Neural progenitor cell (in vitro differentiated cells): Measurements from ENCODE around the gene OR7G3. TPM values are rescaled to one million over a fixed set of nuclear protein-coding genes. Genes with fewer than 3 reads are reported as not detected.

Experiments used
- DNase-seq: peaks from one replicate; pipeline ENCODE4 v3.0.0-alpha.2; 2016; ENCODE audit warnings: low spot score
- H2AFZ ChIP-seq: fragments of 200-600 bp; sonication (generic); replicated peaks from 2 replicates; pipeline ENCODE4 v1.6.1; 2016; ENCODE audit warnings: antibody characterized with exemption
- H3F3A ChIP-seq: fragments of 200-600 bp; sonication (generic); 2 replicates; pipeline ENCODE4 v1.6.1; 2016; ENCODE audit warnings: antibody characterized with exemption, low read depth
- H3K27ac ChIP-seq: fragments of 200-600 bp; sonication (generic); 2 replicates; pipeline ENCODE4 v1.5.1; 2016; ENCODE audit warnings: mild to moderate bottlenecking
- H3K27me3 ChIP-seq: fragments of 200-600 bp; sonication (generic); 2 replicates; pipeline ENCODE4 v1.6.1; 2016; ENCODE audit warnings: mild to moderate bottlenecking, moderate library complexity
- H3K36me3 ChIP-seq: fragments of 200-600 bp; sonication (generic); 2 replicates; pipeline ENCODE4 v1.5.1; 2016
- H3K4me1 ChIP-seq: fragments of 200-600 bp; sonication (generic); 2 replicates; pipeline ENCODE4 v1.6.1; 2016; ENCODE audit warnings: mixed run types
- H3K4me2 ChIP-seq: fragments of 200-600 bp; sonication (generic); 2 replicates; pipeline ENCODE4 v1.6.1; 2016
- H3K4me3 ChIP-seq: fragments of 200-600 bp; sonication (generic); 2 replicates; pipeline ENCODE4 v1.5.1; 2016
- H3K79me2 ChIP-seq: fragments of 200-600 bp; sonication (generic); 2 replicates; pipeline ENCODE4 v1.6.1; 2016; ENCODE audit warnings: low read depth
- H3K9ac ChIP-seq: fragments of 200-600 bp; sonication (generic); 2 replicates; pipeline ENCODE4 v1.6.1; 2016
- H3K9me3 ChIP-seq: fragments of 200-600 bp; sonication (generic); 2 replicates; pipeline ENCODE4 v1.5.1; 2016; ENCODE audit warnings: low read depth
- H4K20me1 ChIP-seq: fragments of 200-600 bp; sonication (generic); 2 replicates; pipeline ENCODE4 v1.6.1; 2016; ENCODE audit warnings: low read depth
- H3K27ac Mint-ChIP-seq: 3 replicates; pipeline ENCODE4 v1.8.0; 2021; ENCODE audit warnings: mixed read lengths
- H3K27me3 Mint-ChIP-seq: 2 replicates; pipeline ENCODE4 v1.8.0; 2022; ENCODE audit warnings: low read depth, mild to moderate bottlenecking, inconsistent platforms, moderate library complexity, mixed read lengths; ENCODE audit not compliant: insufficient read depth
- H3K36me3 Mint-ChIP-seq: 3 replicates; pipeline ENCODE4 v1.8.0; 2021; ENCODE audit warnings: mixed read lengths
- H3K4me1 Mint-ChIP-seq: 3 replicates; pipeline ENCODE4 v1.8.0; 2021; ENCODE audit warnings: mixed read lengths
- H3K4me3 Mint-ChIP-seq: 3 replicates; pipeline ENCODE4 v1.8.0; 2021; ENCODE audit warnings: mild to moderate bottlenecking, moderate library complexity, mixed read lengths
- H3K9me3 Mint-ChIP-seq: 3 replicates; pipeline ENCODE4 v1.8.0; 2020; ENCODE audit warnings: mixed read lengths
- EZH2 ChIP-seq: fragments of 200-600 bp; sonication (generic); IDR thresholded peaks from 2 replicates; pipeline ENCODE4 v1.6.1; 2017; ENCODE audit warnings: antibody characterized with exemption, mild to moderate bottlenecking, moderate library complexity
- EZH2phosphoT487 ChIP-seq: fragments of 200-600 bp; sonication (generic); IDR thresholded peaks from 2 replicates; pipeline ENCODE4 v1.6.1; 2017; ENCODE audit warnings: antibody characterized with exemption
- total RNA-seq: library from RNA; depleted of rRNA; stranded (reverse); fragments of >200 nt; gene quantifications from 2 replicates; pipeline ENCODE4 v1.2.3, GENCODE V29; 2015; ENCODE audit warnings: low replicate concordance
- TF ChIP-seq, protein P1 (sequence below): fragments of 200-600 bp; sonication (generic); IDR thresholded peaks from 2 replicates; pipeline ENCODE4 v1.5.1; 2017; ENCODE audit warnings: antibody characterized with exemption, mild to moderate bottlenecking

OR7G3 gene
- not detected in 2 replicates for total RNA-seq

DNA sequence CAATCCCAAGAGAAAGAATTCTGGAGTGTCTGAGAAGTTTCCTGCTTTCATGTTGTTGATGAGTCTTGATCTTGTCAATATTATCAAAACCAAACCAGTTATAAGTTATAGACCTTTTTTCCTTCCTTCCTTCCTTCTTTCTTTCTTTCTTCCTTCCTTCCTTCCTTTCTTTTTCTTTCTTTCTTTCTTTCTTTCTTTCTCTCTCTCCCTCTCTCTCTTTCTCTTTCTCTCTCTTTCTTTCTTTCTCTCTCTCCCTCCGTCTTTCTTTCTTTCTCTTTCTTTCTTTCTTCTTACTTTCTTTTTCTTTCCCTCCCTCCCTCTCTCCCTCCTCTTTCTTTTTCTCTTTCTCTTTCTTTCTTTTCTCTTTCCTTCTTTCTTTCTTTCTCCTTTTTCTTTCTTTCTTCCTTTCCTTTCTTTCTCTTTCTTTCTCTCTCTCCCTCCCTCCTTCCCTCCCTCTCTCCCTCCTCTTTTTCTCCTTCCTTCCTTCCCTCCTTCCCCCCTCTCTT is at the start of gene OR7G3:
Gene OR7G3 (minus strand): TSS at position 51 of the 506 bp plus-strand sequence. CDS start 0 bp downstream, at position 51.
- peaks cover 26% of the 10 kb centered on the region for H3K9me3 Mint-ChIP-seq

DNA sequence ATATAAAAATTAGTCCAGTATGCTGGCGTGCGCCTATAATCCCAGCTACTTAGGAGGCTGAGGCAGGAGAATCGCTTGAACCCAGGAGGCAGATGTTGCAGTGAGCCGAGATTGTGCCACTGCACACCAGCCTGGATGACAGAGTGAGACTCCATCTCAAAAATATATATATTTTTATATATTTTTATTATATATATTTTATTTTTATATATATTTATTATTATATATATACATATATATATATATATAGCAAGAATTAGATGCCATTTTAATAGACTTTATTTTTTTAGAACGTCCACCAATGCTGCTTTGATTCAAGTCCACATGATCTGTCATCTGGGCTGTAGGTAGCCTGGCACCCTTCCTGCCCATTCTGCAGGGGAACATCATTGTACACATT is 48.6 kb upstream of the OR7G3 start:
- Mint-ChIP-seq H3K27ac (no peak overlapping the region), H3K9me3 (peaks cover 18% of the 10 kb centered on the region), H3K4me1 (no peaks in the 10 kb centered on the region), H3K27me3 (peaks cover 2% of the 10 kb centered on the region), H3K36me3 (peaks cover 13% of the 10 kb centered on the region), H3K4me3 (no peak overlapping the region)
- Histone ChIP-seq H3K4me1 (no peaks in the 10 kb centered on the region), H3K79me2 (no peaks in the 10 kb centered on the region), H3K4me2 (no peak overlapping the region), H3K36me3 (no peaks in the 10 kb centered on the region), H3K9me3 (no peaks in the 10 kb centered on the region), H3F3A (no peaks in the 10 kb centered on the region), H3K4me3 (no peak overlapping the region), H2AFZ (no peak overlapping the region), H4K20me1 (no peaks in the 10 kb centered on the region), H3K9ac (no peak overlapping the region), H3K27ac (no peak overlapping the region), H3K27me3 (no peaks in the 10 kb centered on the region)
- DNase-seq = no peak
- TF ChIP-seq, protein P1, sequence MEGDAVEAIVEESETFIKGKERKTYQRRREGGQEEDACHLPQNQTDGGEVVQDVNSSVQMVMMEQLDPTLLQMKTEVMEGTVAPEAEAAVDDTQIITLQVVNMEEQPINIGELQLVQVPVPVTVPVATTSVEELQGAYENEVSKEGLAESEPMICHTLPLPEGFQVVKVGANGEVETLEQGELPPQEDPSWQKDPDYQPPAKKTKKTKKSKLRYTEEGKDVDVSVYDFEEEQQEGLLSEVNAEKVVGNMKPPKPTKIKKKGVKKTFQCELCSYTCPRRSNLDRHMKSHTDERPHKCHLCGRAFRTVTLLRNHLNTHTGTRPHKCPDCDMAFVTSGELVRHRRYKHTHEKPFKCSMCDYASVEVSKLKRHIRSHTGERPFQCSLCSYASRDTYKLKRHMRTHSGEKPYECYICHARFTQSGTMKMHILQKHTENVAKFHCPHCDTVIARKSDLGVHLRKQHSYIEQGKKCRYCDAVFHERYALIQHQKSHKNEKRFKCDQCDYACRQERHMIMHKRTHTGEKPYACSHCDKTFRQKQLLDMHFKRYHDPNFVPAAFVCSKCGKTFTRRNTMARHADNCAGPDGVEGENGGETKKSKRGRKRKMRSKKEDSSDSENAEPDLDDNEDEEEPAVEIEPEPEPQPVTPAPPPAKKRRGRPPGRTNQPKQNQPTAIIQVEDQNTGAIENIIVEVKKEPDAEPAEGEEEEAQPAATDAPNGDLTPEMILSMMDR = no peak
- no peak for TF ChIP-seq EZH2phosphoT487
- TF ChIP-seq EZH2 = no peak

More for the DNA sequence above, at the start of gene OR7G3:
- TF ChIP-seq EZH2phosphoT487 = no peak
- no peak for TF ChIP-seq EZH2
- TF ChIP-seq, protein P1 = no peak
- Histone ChIP-seq H3K9me3 (no peaks in the 10 kb centered on the region), H3K9ac (no peak within 1 kb of the TSS), H3K27ac (no peak within 1 kb of the TSS), H3F3A (no peaks in the 10 kb centered on the region), H3K4me3 (no peak within 1 kb of the TSS), H4K20me1 (no peaks in the 10 kb centered on the region), H3K36me3 (no peaks in the 10 kb centered on the region), H3K4me2 (no peak within 1 kb of the TSS), H3K79me2 (no peaks in the 10 kb centered on the region), H3K27me3 (no peaks in the 10 kb centered on the region), H3K4me1 (no peaks in the 10 kb centered on the region), H2AFZ (no peak within 1 kb of the TSS)
- Mint-ChIP-seq H3K4me3 (no peak within 1 kb of the TSS), H3K27ac (no peak within 1 kb of the TSS), H3K4me1 (no peaks in the 10 kb centered on the region), H3K36me3 (no peaks in the 10 kb centered on the region), H3K27me3 (peaks cover 4% of the 10 kb centered on the region)
- no peak for DNase-seq

DNA sequence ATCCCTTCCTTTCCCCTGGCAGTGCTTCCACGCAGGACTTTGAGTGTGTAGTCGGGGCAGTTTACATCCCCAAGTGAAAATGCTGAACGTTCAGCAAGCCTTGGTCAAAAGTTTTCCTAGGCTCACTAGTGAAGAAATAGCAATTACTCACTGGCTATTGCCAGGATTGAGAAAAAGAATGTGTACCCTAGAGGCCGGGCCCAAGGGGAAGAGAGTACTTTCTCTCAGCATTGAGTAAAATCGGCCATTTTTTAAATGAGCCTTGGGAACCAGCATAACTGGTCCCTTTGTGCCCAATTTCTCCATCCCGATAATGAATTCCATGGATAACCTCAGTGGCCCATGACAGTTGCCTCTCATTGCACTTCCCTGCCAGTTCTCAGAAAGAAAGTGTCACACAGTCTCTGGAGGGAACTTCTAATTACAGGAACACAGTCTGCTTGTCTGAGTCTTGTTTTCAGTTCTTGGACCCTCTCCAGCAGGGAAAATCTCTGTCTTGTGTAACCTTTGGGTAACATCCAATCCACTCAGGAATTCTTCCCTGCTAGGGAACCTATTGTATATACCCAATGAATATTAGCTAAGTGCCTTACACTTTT is 44.7 kb upstream of the OR7G3 start:
- Histone ChIP-seq H4K20me1 (no peaks in the 10 kb centered on the region), H3K27ac (no peak overlapping the region), H3K27me3 (no peaks in the 10 kb centered on the region), H3K36me3 (no peaks in the 10 kb centered on the region), H3K9me3 (no peaks in the 10 kb centered on the region), H3K9ac (no peak overlapping the region), H3K79me2 (no peaks in the 10 kb centered on the region), H3K4me2 (no peak overlapping the region), H3K4me1 (no peaks in the 10 kb centered on the region), H2AFZ (no peak overlapping the region), H3F3A (no peaks in the 10 kb centered on the region), H3K4me3 (no peak overlapping the region)
- H3K36me3 Mint-ChIP-seq = peaks cover 14% of the 10 kb centered on the region
- no peaks in the 10 kb centered on the region for H3K4me1 Mint-ChIP-seq
- DNase-seq = no peak
- no peak overlapping the region for H3K4me3 Mint-ChIP-seq
- H3K27me3 Mint-ChIP-seq = peaks cover 3% of the 10 kb centered on the region
- H3K9me3 Mint-ChIP-seq = peaks cover 20% of the 10 kb centered on the region
- no peak overlapping the region for H3K27ac Mint-ChIP-seq
- TF ChIP-seq, protein P1 = no peak
- TF ChIP-seq EZH2phosphoT487 (no peak), EZH2 (no peak)
